ENCODE data around the gene ZCCHC24. TPM values are rescaled to one million over a fixed set of nuclear protein-coding genes. Genes with fewer than 3 reads are reported as not detected.

ZCCHC24 gene
- total and polyA plus RNA-seq, 2 experiments from 2014 or later: 58.0 to 65.4 TPM

GRCh38 chr10:79472951-79473350 is 27.5 kb upstream of the ZCCHC24 start:
- Histone ChIP-seq H3K27ac (no peak overlapping the region), H3K36me3 (no peaks in the 10 kb centered on the region), H3K27me3 (peaks cover 4% of the 10 kb centered on the region), H3K9me3 (ENCODE audit: low read depth) (no peaks in the 10 kb centered on the region), H3K4me3 (no peak overlapping the region), H3K4me1 (ENCODE audit: low read depth) (no peaks in the 10 kb centered on the region)
- peak in 1 of 2 donors; percentile 37 for DNase-seq (ENCODE audit: low read depth in 1 of 2, low spot score in 1 of 2)
- TF ChIP-seq CTCF (IDR thresholded peaks at IDR 0.05; ENCODE audit: low read depth, low read length): no peak

GRCh38 chr10:79472449-79472848 is 27.0 kb upstream of the ZCCHC24 start:
- TF ChIP-seq CTCF (IDR thresholded peaks at IDR 0.05; ENCODE audit: low read depth, low read length): no peak
- H3K36me3 ChIP-seq: no peaks in the 10 kb centered on the region

GRCh38 chr10:79471776-79472175 is 26.4 kb upstream of the ZCCHC24 start:
- no peak for TF ChIP-seq CTCF (IDR thresholded peaks at IDR 0.05; ENCODE audit: low read depth, low read length)
- Histone ChIP-seq H3K27me3 (peaks cover under 1% of the 10 kb centered on the region), H3K4me3 (no peak overlapping the region), H3K36me3 (no peaks in the 10 kb centered on the region), H3K4me1 (ENCODE audit: low read depth) (no peaks in the 10 kb centered on the region), H3K9me3 (ENCODE audit: low read depth) (no peaks in the 10 kb centered on the region), H3K27ac (no peak overlapping the region)
- no peak for DNase-seq (ENCODE audit: low read depth in 1 of 2, low spot score in 1 of 2)

More at GRCh38 chr10:79472449-79472848, 27.0 kb upstream of the ZCCHC24 start:
- Histone ChIP-seq H3K4me1 (ENCODE audit: low read depth) (no peaks in the 10 kb centered on the region), H3K27ac (no peak overlapping the region), H3K27me3 (peaks cover 4% of the 10 kb centered on the region), H3K9me3 (ENCODE audit: low read depth) (no peaks in the 10 kb centered on the region), H3K4me3 (no peak overlapping the region)
- DNase-seq (ENCODE audit: low read depth in 1 of 2, low spot score in 1 of 2): no peak

GRCh38 chr10:79470096-79470495 is 24.7 kb upstream of the ZCCHC24 start:
- no peaks in the 10 kb centered on the region for H3K4me1 ChIP-seq (ENCODE audit: low read depth)
- H3K4me3 ChIP-seq: no peak overlapping the region
- no peaks in the 10 kb centered on the region for H3K36me3 ChIP-seq
- H3K27me3 ChIP-seq: no peaks in the 10 kb centered on the region
- DNase-seq (ENCODE audit: low read depth in 1 of 2, low spot score in 1 of 2): no peak
- no peak for TF ChIP-seq CTCF (IDR thresholded peaks at IDR 0.05; ENCODE audit: low read depth, low read length)
- no peaks in the 10 kb centered on the region for H3K9me3 ChIP-seq (ENCODE audit: low read depth)
- no peak overlapping the region for H3K27ac ChIP-seq

- Histone ChIP-seq H3K9me3 (ENCODE audit: low read depth) (no peaks in the 10 kb centered on the region), H3K4me3 (no peak overlapping the region), H3K27me3 (no peaks in the 10 kb centered on the region), H3K4me1 (ENCODE audit: low read depth) (no peaks in the 10 kb centered on the region), H3K27ac (no peak overlapping the region), H3K36me3 (no peaks in the 10 kb centered on the region)
- no peak for TF ChIP-seq CTCF (IDR thresholded peaks at IDR 0.05; ENCODE audit: low read depth, low read length)
- DNase-seq (ENCODE audit: low read depth in 1 of 2, low spot score in 1 of 2): no peak
Observed at GRCh38 chr10:79468841-79469585, 23.6 kb upstream of the ZCCHC24 start.

Data from cardiac muscle cell (in vitro differentiated cells and primary cell).